MM.1S (cell line): ENCODE results near the gene CTU1.

Source experiments
- CTCF ChIP-seq: fragments of 300-600 bp; sonication (generic); IDR thresholded peaks from 2 replicates; pipeline ENCODE4 v1.5.1; 2016; ENCODE audit warnings: antibody characterized with exemption, low read length, mixed read lengths
- EZH2 ChIP-seq: fragments of 300-600 bp; sonication (generic); optimal IDR thresholded peaks from 2 replicates; pipeline ENCODE3; 2017; ENCODE audit warnings: low read depth, mild to moderate bottlenecking, antibody characterized with exemption, low read length, mixed read lengths
- EZH2phosphoT487 ChIP-seq: fragments of 300-600 bp; sonication (generic); IDR thresholded peaks from 2 replicates; pipeline ENCODE4 v1.6.1; 2018; ENCODE audit warnings: antibody characterized with exemption, low read length

- no peak for TF ChIP-seq EZH2
- TF ChIP-seq CTCF, result no peak
- no peak for TF ChIP-seq EZH2phosphoT487
These were observed 16.5 kb upstream of the CTU1 start, which contains the start of gene SIGLEC9 for GRCh38 chr19:51124729-51125128.
